SK-N-SH (cell line): ENCODE measurements around the gene SEC61B. TPM values are rescaled to one million over a fixed set of nuclear protein-coding genes. Genes with fewer than 3 reads are reported as not detected.

Source experiments
- CTCF ChIA-PET: fragments of 300-600, 350-600 bp; formaldehyde crosslinking; extraction: SDS; loops from one replicate; lab custom pipeline; 2021; lab: Yijun Ruan, JAX
- POLR2A ChIA-PET: fragments of 350-600 bp; sonication (Branson Sonifier 250); formaldehyde crosslinking; extraction: SDS; loops from one replicate; lab custom pipeline; 2020; ENCODE audit warnings: antibody characterized with exemption, inconsistent platforms; lab: Yijun Ruan, JAX
- DNase-seq: peaks from one replicate; pipeline ENCODE4 v3.0.0; 2012
- H2AFZ ChIP-seq: fragments of 200-600 bp; sonication (generic); 2 replicates; pipeline ENCODE4 v1.8.1; 2016; ENCODE audit warnings: antibody characterized with exemption, mild to moderate bottlenecking, low read depth
- H3F3A ChIP-seq: fragments of 200-600 bp; sonication (generic); replicated peaks from 2 replicates; pipeline ENCODE3; 2016; ENCODE audit warnings: antibody characterized with exemption, mild to moderate bottlenecking; ENCODE audit not compliant: insufficient read depth
- H3K27ac ChIP-seq, 2 experiments: fragments of 200-500 bp in 1 of 2; fragments of 200-600 bp in 1 of 2; sonication (Bioruptor generic) in 1 of 2; sonication (generic), shearing (Covaris generic) in 1 of 2; 2 replicates each; pipeline versions ENCODE4 v1.5.1 to v1.6.1; 2014 to 2016; ENCODE audit warnings: low read depth in 2 of 2, inconsistent platforms in 1 of 2, low read length in 1 of 2, mild to moderate bottlenecking in 1 of 2, mixed read lengths in 1 of 2
- H3K27me3 ChIP-seq: fragments of 200-600 bp; sonication (generic), shearing (Covaris generic); 2 replicates; pipeline ENCODE4 v1.6.1; 2016; ENCODE audit warnings: mixed run types; ENCODE audit not compliant: insufficient read depth
- H3K36me3 ChIP-seq, 2 experiments: fragments of 200-500 bp in 1 of 2; fragments of 200-600 bp in 1 of 2; sonication (Bioruptor generic) in 1 of 2; sonication (generic) in 1 of 2; replicated peaks in 1 of 2; 2 replicates each; pipeline versions ENCODE3 to v1.5.1; 2014 to 2016; ENCODE audit warnings: low read length in 1 of 2, mild to moderate bottlenecking in 1 of 2; ENCODE audit not compliant: insufficient read depth in 2 of 2, control insufficient read depth in 1 of 2
- H3K4me1 ChIP-seq, 2 experiments: fragments of 200-500 bp in 1 of 2; fragments of 200-600 bp in 1 of 2; sonication (Bioruptor generic) in 1 of 2; sonication (generic), shearing (Covaris generic) in 1 of 2; 2 replicates each; pipeline versions ENCODE4 v1.5.1 to v1.6.1; 2014 to 2016; ENCODE audit warnings: low read depth in 1 of 2, low read length in 1 of 2, mixed run types in 1 of 2; ENCODE audit not compliant: insufficient read depth in 2 of 2, control insufficient read depth in 1 of 2
- H3K4me2 ChIP-seq: fragments of 200-600 bp; sonication (generic), shearing (Covaris generic); 2 replicates; pipeline ENCODE4 v1.6.1; 2017; ENCODE audit warnings: mixed run types
- H3K4me3 ChIP-seq, 2 experiments: fragments of 200-500 bp in 1 of 2; fragments of 200-600 bp in 1 of 2; sonication (Bioruptor generic) in 1 of 2; sonication (generic), shearing (Covaris generic) in 1 of 2; 2 replicates each; pipeline versions ENCODE4 v1.5.1 to v1.8.1; 2014 to 2016; ENCODE audit warnings: low read depth in 2 of 2, inconsistent platforms in 1 of 2, low read length in 1 of 2, mild to moderate bottlenecking in 1 of 2, mixed read lengths in 1 of 2, moderate library complexity in 1 of 2
- H3K79me2 ChIP-seq: fragments of 200-600 bp; sonication (generic); 2 replicates; pipeline ENCODE4 v1.8.1; 2017; ENCODE audit warnings: mild to moderate bottlenecking; ENCODE audit not compliant: insufficient read depth
- H3K9ac ChIP-seq: fragments of 200-600 bp; sonication (generic); 2 replicates; pipeline ENCODE4 v1.6.1; 2017; ENCODE audit warnings: mixed run types
- H3K9me2 ChIP-seq: fragments of 200-600 bp; sonication (generic); 2 replicates; pipeline ENCODE4 v1.6.1; 2017; ENCODE audit warnings: mixed run types
- H3K9me3 ChIP-seq: fragments of 200-600 bp; sonication (generic); 2 replicates; pipeline ENCODE4 v1.6.1; 2017; ENCODE audit warnings: mixed run types, mild to moderate bottlenecking, moderate library complexity
- H4K20me1 ChIP-seq: fragments of 200-600 bp; sonication (generic); 2 replicates; pipeline ENCODE4 v1.6.1; 2017; ENCODE audit warnings: mild to moderate bottlenecking, mixed run types; ENCODE audit not compliant: insufficient read depth
- FOXM1 ChIP-seq: IDR thresholded peaks from 2 replicates; pipeline ENCODE4 v1.4.0; 2012; ENCODE audit warnings: low read depth, mild to moderate bottlenecking
- GABPA ChIP-seq: IDR thresholded peaks from 2 replicates; pipeline ENCODE4 v1.4.0; 2012; ENCODE audit warnings: low read depth, mild to moderate bottlenecking
- GATA2 ChIP-seq: sonication (generic); formaldehyde crosslinking; IDR thresholded peaks from 2 replicates; pipeline ENCODE4 v1.5.0; 2020; ENCODE audit warnings: mild to moderate bottlenecking, missing genetic modification reagents
- JUND ChIP-seq: IDR thresholded peaks from 2 replicates; pipeline ENCODE4 v1.4.0; 2012
- MEF2A ChIP-seq: IDR thresholded peaks from 2 replicates; pipeline ENCODE4 v1.4.0; 2012; ENCODE audit warnings: low read depth, borderline replicate concordance
- NRF1 ChIP-seq: IDR thresholded peaks from 2 replicates; pipeline ENCODE4 v1.6.1; 2012; ENCODE audit warnings: low read depth, mild to moderate bottlenecking, low read length
- RAD21 ChIP-seq: IDR thresholded peaks from 2 replicates; pipeline ENCODE4 v1.6.1; 2012; ENCODE audit warnings: mild to moderate bottlenecking, low read length
- RXRA ChIP-seq: IDR thresholded peaks from 2 replicates; pipeline ENCODE4 v1.4.0; 2012; ENCODE audit warnings: low read depth, mild to moderate bottlenecking, borderline replicate concordance
- SIN3A ChIP-seq: IDR thresholded peaks from 2 replicates; pipeline ENCODE4 v1.6.1; 2012; ENCODE audit warnings: low read depth, mild to moderate bottlenecking, low read length, moderate library complexity, borderline replicate concordance
- SMC3 ChIP-seq: IDR thresholded peaks from 2 replicates; pipeline ENCODE4 v1.6.1; 2012; ENCODE audit warnings: low read depth, low read length, improper control_type of control experiment
- YY1 ChIP-seq: IDR thresholded peaks from 2 replicates; pipeline ENCODE4 v1.4.0; 2012; ENCODE audit warnings: low read depth, mild to moderate bottlenecking
- WGBS: methylation state at CpG from one replicate; pipeline ENCODE4 v1.1.6; 2017; ENCODE audit warnings: low lambda C conversion rate; 5-methylcytosine and 5-hydroxymethylcytosine counted together
- polyA plus RNA-seq, 3 experiments: library from polyadenylated mRNA; depleted of rRNA; stranded (reverse); fragments of >200 nt; gene quantifications; 2 replicates each; pipeline ENCODE4 v1.2.3, GENCODE V29; 2012
- TF ChIP-seq, protein P1 (sequence below): fragments of 150-350 bp; IDR thresholded peaks from 2 replicates; pipeline ENCODE4 v1.6.1; 2016; ENCODE audit warnings: mild to moderate bottlenecking, low read depth, low read length
- TF ChIP-seq, protein P2 (sequence below): fragments of 200-600 bp; sonication (generic); IDR thresholded peaks from 2 replicates; pipeline ENCODE4 v1.6.1; 2017; ENCODE audit warnings: antibody characterized with exemption, mild to moderate bottlenecking, moderate library complexity

The SEC61B gene
- polyA plus RNA-seq, 1 of the 3 experiments (the other 2 are of a cell fraction), result 174 TPM

GRCh38 chr9:99230206-99230605 lies 8.1 kb downstream of the SEC61B start:
- no peaks in the 10 kb centered on the region for H3K27me3 ChIP-seq
- POLR2A ChIA-PET, result no interaction called here
- DNase-seq, result no peak
- H2AFZ ChIP-seq, result no peak overlapping the region
- peaks cover 10% of the 10 kb centered on the region for H4K20me1 ChIP-seq
- H3K4me1 ChIP-seq, result no peaks in the 10 kb centered on the region
- CTCF ChIA-PET, result interaction anchor here (0.6 kb wide), 1 partner anchor 404 kb away, joined by 3 read pairs; no protein-coding TSS in a partner anchor
- no peak overlapping the region for H3K4me2 ChIP-seq
- 95% methylated on average over 3 of the region's 3 CpGs for WGBS
- peaks cover 29% of the 10 kb centered on the region for H3K79me2 ChIP-seq
- TF ChIP-seq NRF1 (no peak), MEF2A (no peak), RXRA (no peak), YY1 (no peak), SIN3A (no peak), GATA2 (CRISPR knock-in tag) (no peak), FOXM1 (no peak), JUND (no peak)
- TF ChIP-seq, protein P1, sequence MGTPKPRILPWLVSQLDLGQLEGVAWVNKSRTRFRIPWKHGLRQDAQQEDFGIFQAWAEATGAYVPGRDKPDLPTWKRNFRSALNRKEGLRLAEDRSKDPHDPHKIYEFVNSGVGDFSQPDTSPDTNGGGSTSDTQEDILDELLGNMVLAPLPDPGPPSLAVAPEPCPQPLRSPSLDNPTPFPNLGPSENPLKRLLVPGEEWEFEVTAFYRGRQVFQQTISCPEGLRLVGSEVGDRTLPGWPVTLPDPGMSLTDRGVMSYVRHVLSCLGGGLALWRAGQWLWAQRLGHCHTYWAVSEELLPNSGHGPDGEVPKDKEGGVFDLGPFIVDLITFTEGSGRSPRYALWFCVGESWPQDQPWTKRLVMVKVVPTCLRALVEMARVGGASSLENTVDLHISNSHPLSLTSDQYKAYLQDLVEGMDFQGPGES, result no peak
- no peak overlapping the region for H3K27ac ChIP-seq
- H3K9ac ChIP-seq, result no peak overlapping the region
- no peak overlapping the region for H3K4me3 ChIP-seq
- no peaks in the 10 kb centered on the region for H3K9me3 ChIP-seq
- H3F3A ChIP-seq, result peaks cover 4% of the 10 kb centered on the region
- H3K9me2 ChIP-seq, result no peaks in the 10 kb centered on the region
- peaks cover 51 to 69% of the 10 kb centered on the region in 2 experiments for H3K36me3 ChIP-seq

DNA sequence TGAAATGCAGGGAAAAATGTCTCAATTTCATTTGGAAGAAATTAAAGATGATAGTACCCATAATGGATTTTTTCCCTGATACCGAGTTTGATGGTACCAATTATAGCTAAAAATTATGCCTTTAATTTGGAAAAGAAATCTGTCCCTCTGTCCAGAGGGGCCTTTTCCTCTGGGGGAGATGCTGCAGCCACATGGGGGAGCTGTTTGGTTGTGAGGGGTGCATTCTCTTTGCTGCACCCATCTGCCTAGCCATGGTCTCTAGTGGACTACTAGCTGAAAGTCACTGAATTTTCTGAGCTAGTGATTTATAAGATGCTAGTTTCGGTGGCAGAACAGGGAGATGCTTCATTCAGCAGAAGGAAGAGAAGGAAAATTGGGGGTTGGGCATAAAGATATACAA lies 9.6 kb downstream of the SEC61B start:
- Histone ChIP-seq H3K27ac (no peak overlapping the region), H3K4me2 (no peak overlapping the region), H3F3A (peaks cover 4% of the 10 kb centered on the region), H3K9me3 (no peaks in the 10 kb centered on the region), H3K9me2 (no peaks in the 10 kb centered on the region), H3K79me2 (peaks cover 14% of the 10 kb centered on the region; the same call in 1 of the 2 replicates), H3K9ac (no peak overlapping the region), H4K20me1 (peaks cover 2% of the 10 kb centered on the region), H2AFZ (no peak overlapping the region), H3K27me3 (no peaks in the 10 kb centered on the region), H3K36me3 (peaks cover 48 to 62% of the 10 kb centered on the region in 2 experiments), H3K4me1 (no peaks in the 10 kb centered on the region), H3K4me3 (no peak overlapping the region)
- DNase-seq, result peak; percentile 38
- CTCF ChIA-PET, result interaction anchor here (0.5 to 4.4 kb wide), 24 partner anchors 10 to 1364 kb away, joined by 3 to 26 read pairs (median 3); partner anchors contain the start of genes ALG2 and SEC61B
- TF ChIP-seq GABPA, result no peak
- peak; percentile 64 for TF ChIP-seq RAD21
- TF ChIP-seq, protein P2, sequence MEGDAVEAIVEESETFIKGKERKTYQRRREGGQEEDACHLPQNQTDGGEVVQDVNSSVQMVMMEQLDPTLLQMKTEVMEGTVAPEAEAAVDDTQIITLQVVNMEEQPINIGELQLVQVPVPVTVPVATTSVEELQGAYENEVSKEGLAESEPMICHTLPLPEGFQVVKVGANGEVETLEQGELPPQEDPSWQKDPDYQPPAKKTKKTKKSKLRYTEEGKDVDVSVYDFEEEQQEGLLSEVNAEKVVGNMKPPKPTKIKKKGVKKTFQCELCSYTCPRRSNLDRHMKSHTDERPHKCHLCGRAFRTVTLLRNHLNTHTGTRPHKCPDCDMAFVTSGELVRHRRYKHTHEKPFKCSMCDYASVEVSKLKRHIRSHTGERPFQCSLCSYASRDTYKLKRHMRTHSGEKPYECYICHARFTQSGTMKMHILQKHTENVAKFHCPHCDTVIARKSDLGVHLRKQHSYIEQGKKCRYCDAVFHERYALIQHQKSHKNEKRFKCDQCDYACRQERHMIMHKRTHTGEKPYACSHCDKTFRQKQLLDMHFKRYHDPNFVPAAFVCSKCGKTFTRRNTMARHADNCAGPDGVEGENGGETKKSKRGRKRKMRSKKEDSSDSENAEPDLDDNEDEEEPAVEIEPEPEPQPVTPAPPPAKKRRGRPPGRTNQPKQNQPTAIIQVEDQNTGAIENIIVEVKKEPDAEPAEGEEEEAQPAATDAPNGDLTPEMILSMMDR, result peak; percentile 66
- TF ChIP-seq SMC3, result 0 out of 2 replicates have a peak, but pooled peaks have one; percentile 31
- POLR2A ChIA-PET, result interaction anchor here (1.8 kb wide), 1 partner anchor 10 kb away, joined by 5 read pairs; the partner anchor contains the start of genes ALG2 and SEC61B
- WGBS, result 77% methylated on average over 2 of the region's 2 CpGs
